ENCODE results near the gene ZNF112.

- TF ChIP-seq CHD2 (IDR thresholded peaks at IDR 0.05; ENCODE audit: low read length, partially characterized antibody) = no peak
- no peak for TF ChIP-seq ZC3H11A (IDR thresholded peaks at IDR 0.05)
- TF ChIP-seq, protein P1, sequence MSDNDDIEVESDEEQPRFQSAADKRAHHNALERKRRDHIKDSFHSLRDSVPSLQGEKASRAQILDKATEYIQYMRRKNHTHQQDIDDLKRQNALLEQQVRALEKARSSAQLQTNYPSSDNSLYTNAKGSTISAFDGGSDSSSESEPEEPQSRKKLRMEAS (IDR thresholded peaks at IDR 0.05) = no peak
- no peak for TF ChIP-seq ATOH8 (CRISPR knock-in tag; IDR thresholded peaks at IDR 0.05; ENCODE audit: low read depth)
- no peak for TF ChIP-seq CTCF (IDR thresholded peaks at IDR 0.05)
- no peak for TF ChIP-seq ZFP36 (IDR thresholded peaks at IDR 0.05; ENCODE audit: borderline replicate concordance, partially characterized antibody)
- TF ChIP-seq RAD21 (conservative IDR thresholded peaks at IDR 0.05 in 1 of 2, IDR thresholded peaks at IDR 0.05 in 1 of 2) = no peak
- no peak for TF ChIP-seq POLR2A (IDR thresholded peaks at IDR 0.05; ENCODE audit: low read length)
- no peak for TF ChIP-seq RFX5 (IDR thresholded peaks at IDR 0.05)
- TF ChIP-seq SREBF2 (IDR thresholded peaks at IDR 0.05) = no peak
- no peak for TF ChIP-seq RARB (CRISPR knock-in tag; IDR thresholded peaks at IDR 0.05)
- TF ChIP-seq SMC3 (IDR thresholded peaks at IDR 0.05) = no peak
- TF ChIP-seq TP53 (CRISPR knock-in tag; IDR thresholded peaks at IDR 0.05) = no peak
Measured at GRCh38 chr19:44306283-44306682, 50.2 kb downstream of the ZNF112 start.

All from A549 (cell line).